Activated effector memory CD4-positive, alpha-beta T cell treated with anti-CD3 and anti-CD28 coated beads, Interleukin-2, amount 50 U/mL, for 16 hours (primary cell): ENCODE measurements around the gene KCNK3.
"Not testable (repeated sequence)": the region's sequence is repeated elsewhere in the genome, so short reads cannot be mapped to it uniquely, and the experiment has no call there.

Source experiments
- DNase-seq: peaks from one replicate; pipeline ENCODE4 v3.0.0-alpha.2; 2020

The KCNK3 gene

DNA sequence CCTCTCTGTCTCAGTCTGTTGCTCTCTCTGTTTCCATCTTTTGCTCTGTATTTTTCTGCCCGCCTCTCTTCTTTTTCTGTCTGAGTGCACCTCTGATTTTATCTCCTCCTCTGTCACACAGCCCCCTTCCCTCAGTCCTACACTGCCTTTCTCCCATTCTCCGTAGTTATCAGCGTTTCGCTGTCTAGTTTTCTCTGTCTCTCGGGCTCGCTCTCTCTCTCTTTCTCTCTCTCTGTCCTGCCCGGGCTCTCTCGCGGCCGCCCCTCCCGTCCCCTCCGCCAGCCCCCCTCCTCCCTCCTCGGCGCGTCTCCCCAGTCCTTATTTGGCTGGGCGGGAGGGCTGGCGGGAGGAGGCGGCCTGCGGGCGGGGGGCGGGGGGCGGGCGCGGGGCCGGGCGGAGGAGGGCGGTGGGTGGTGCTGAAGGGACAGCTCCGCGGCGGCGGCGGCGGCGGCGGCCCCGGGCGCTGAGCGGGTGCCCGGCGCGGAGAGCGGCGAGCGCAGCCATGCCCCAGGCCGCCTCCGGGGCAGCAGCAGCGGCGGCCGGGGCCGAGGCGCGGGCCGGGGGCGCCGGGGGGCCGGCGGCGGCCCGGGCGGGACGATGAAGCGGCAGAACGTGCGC lies at the start of gene KCNK3:
KCNK3 (plus strand) TSS at position 444 of the 618 bp plus-strand sequence; CDS start at position 598, 154 bp downstream.
- peak; percentile 74 for DNase-seq

DNA sequence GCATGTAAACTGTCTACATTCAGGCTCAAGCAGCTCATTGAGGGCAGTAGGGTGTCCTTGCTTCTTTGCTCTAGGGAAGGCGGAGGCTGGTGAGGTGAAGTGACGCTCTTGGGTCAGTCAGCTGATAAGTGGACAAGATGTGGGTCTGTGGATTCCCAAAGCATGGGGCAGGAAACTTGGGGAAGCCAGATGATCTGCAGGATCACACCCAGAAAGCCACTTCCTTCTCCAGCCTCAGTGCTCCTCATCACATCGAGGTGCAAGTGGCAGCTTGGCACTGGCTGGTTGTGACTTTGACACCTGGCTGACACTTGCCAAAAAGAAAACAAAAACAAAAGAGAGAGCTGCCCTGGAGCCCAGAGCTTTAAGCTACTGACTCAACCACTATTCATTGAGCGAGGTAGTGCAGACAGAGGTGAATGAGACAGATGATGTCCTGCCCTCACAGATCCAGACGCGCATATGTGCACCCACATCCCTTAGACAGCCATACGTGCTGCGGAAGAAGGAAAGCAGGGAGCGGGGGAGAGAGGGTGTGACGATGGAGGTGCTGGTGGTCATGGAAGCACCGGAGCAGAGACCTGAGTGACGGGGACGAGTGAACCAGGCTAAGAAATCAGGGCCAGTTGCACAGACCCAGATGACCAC lies 48.2 kb upstream of the KCNK3 start:
- no peak for DNase-seq

DNA sequence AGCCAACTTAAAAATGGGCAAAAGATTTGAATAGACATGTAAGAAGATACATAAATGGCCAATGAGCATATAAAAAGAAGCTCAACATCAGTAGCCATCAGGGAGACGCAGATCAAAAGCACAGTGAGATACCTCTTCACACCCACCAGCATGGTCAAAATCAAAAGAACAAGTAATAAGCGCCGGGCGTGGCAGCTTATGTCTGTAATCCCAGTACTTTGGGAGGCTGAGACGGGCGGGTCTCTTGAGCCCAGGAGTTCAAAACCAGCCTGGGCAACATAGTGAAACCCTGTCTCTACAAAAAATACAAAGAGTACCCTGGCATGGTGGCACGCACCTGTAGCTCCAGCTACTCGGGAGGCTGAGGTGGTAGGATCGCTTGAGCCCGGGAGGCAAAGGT lies 46.8 kb upstream of the KCNK3 start:
- DNase-seq = no peak

DNA sequence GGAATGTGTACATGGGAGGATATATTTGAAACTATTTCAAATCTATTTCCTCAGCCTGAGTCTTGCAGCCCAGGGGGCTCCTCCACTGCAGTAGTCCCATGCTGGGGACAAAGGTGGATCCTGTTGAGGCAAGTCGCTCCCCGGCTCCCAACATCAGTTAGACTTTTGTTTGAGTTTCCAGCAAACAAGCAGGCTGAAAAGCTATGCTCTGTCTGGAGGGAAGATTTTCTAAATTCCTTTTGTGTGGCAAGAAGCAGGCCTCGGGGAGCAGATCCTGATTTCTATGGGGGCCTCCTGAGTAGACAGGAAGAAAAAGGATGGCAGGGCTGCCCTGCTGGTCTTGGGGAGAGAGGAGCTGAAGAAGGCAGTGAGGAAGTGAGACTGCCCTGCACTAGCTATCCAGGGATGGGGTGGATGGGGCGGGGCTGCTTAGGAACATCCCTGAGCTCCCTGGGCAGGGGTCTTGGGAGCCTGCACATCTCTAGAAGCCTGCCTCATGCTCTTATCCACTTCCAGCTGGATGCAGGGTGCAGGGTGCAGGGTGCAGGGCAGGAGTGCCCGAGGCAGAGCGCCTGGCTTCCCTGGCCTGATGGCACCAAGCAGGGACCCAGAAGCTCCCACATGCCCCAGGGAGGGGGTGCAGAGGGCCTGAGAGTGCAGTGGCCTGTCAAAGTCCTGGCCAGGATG lies 45.4 kb upstream of the KCNK3 start:
- no peak for DNase-seq

GRCh38 chr2:26647981-26648380 lies 44.5 kb upstream of the KCNK3 start:
- DNase-seq = no peak

- no peak for DNase-seq
Observed at GRCh38 chr2:26648516-26648915, 44.0 kb upstream of the KCNK3 start.

DNA sequence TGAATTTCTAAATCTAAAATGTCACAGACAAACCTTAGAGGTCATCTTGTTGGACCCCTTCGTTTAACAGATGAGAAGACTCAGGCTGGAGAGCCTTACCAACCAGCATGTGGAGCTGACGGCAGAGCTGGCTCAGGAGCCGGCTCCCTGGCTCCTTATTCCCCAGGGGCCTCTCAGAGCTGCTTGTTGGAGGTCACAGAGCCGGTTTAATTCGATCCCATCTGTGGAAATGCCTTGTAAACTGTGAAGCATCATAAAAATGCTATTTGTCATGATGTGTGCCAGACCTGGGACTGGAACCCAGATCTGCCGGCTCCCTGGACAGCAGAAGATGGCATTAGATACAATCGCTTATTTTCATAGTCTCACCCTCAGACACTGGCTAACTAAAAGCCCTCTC lies 43.2 kb upstream of the KCNK3 start:
- no peak for DNase-seq

DNA sequence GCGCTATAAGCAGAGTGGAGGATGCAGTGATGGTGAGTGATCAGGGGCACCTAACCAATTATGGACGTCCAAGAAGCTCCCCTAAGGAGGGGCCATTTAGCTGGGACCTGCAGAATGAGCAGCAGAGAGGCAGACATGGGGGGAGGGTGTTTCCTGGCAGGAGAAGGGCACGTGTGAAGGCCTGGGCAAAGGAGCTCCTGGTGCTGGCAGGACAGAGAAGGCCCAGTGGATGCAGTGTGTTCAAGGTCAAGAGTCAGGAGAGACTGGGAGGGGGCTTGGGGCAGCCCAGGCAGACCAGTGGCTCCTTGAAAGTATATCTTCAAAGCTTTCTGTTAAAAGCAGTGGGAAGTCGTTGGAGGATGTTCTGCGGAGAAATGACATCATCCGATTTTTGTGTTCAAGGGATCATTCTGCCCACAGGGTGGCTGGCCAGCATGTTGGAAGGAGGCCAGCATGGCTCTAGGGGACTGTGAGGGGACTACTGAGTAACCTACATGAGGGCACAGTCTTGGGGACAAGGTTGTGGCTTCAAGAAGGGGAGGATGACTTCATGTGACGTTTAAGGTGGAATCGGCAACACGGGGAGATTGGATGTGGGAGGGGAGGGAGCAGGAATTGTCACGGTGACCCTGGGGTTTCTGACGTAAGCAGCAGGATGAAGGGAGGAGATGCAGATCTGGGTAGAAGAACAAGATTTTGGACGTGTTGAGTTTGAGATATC lies 42.4 kb upstream of the KCNK3 start:
- DNase-seq = no peak

GRCh38 chr2:26650713-26651469 lies 41.6 kb upstream of the KCNK3 start:
- DNase-seq = no peak

GRCh38 chr2:26651470-26651771 lies 41.1 kb upstream of the KCNK3 start:
- DNase-seq = no peak

DNA sequence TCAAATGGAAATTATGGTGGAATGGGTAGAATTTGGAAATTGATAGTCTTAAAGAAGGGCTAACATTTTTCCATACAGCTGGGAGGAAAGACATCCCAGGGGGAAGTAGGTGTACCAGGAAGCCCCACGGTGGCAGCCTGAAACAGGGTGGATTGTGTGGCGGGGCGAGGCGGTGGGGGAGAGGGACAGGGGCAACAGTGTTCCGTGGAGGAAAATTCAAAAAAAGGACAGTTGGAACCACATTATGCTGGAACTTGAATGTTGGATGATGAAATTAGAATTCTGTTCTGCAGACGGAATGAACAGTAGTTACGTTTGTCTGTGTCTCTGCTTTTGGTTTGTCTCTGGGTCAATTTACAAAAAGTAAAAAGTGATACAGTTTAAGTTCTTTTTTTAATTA lies 40.7 kb upstream of the KCNK3 start:
- DNase-seq = no peak

DNA sequence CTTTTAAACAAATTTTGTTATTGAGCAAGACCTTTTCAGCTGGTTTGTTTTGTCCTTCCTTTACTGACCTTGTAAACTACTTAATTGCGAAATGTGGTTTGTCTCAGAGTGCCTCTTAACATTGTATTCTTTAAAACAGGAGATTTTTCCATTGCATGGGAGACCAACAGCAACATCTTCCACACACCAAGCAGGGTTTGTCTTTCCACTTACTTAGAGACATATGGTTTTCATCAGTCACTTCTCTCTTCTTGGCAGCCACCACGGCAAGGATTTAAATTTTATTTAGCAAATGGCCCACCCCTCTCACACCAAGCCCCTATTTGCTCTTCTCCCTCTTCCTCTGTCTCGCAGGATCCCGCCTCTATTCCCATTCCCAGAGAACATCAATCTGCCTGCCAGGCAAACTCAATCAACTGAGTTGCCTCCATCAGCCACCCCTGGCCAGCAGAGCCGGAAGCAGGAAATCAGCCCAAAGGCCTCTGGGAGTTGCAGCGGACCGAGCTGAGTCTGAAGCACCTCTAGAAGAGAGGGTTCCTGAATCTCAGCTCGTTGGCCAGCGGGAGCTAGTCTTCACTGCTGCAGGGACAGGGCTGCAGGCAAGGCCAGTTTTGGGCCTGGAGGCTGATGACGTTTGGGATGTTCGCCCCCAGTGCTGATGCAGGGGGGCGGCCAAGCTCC lies 40.0 kb upstream of the KCNK3 start:
- DNase-seq = no peak

- no peak for DNase-seq
Observed at GRCh38 chr2:26653207-26654060, 39.1 kb upstream of the KCNK3 start.

- DNase-seq = no peak
Observed at GRCh38 chr2:26654061-26654340, 38.5 kb upstream of the KCNK3 start.

GRCh38 chr2:26655120-26655519 lies 37.4 kb upstream of the KCNK3 start:
- not testable (repeated sequence) for DNase-seq

GRCh38 chr2:26655611-26656195 lies 36.8 kb upstream of the KCNK3 start:
- DNase-seq = no peak

- no peak for DNase-seq
Observed at GRCh38 chr2:26657265-26657664, 35.3 kb upstream of the KCNK3 start.

DNA sequence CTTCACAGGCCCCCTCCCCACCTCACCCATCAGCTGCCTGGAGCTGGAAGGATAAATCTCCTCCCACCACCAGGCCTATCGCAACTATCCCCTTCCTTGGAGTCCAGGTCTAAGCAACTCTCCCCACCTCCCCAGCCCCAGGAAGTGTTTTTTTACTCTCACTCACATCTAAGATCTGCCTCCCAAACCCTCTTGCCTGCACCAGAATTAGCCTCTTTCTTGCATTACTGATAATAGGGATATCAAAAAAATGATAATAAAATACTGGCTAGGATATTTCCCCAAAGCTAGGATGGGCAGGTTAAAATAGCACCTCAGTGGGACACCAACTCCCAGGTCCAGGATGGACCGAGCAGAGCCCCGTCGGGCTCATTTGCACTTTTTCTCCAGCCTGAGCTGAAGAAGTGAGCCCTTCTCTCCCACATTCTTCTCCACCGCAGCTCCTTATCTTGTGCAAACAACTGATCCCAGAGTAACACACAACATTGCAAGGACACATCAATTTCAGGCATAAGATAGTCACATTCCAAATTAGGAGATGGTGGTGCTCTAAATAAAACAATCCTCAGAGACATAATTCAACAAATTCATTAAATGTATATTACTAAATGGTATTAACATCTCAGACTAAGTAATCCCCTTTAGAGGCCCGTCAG lies 33.7 kb upstream of the KCNK3 start:
- DNase-seq = no peak

- DNase-seq = no peak
Observed at GRCh38 chr2:26660363-26660962, 32.1 kb upstream of the KCNK3 start.

GRCh38 chr2:26665296-26665695 lies 27.2 kb upstream of the KCNK3 start:
- not testable (repeated sequence) for DNase-seq
